Suppressor macrophage treated with lipopolysaccharide for 4 hours (primary cell): Measurements from ENCODE around the gene ITGB2.

Experiments
- DNase-seq: peaks from one replicate; pipeline ENCODE4 v3.0.0-alpha.2; 2020

The ITGB2 gene

DNA sequence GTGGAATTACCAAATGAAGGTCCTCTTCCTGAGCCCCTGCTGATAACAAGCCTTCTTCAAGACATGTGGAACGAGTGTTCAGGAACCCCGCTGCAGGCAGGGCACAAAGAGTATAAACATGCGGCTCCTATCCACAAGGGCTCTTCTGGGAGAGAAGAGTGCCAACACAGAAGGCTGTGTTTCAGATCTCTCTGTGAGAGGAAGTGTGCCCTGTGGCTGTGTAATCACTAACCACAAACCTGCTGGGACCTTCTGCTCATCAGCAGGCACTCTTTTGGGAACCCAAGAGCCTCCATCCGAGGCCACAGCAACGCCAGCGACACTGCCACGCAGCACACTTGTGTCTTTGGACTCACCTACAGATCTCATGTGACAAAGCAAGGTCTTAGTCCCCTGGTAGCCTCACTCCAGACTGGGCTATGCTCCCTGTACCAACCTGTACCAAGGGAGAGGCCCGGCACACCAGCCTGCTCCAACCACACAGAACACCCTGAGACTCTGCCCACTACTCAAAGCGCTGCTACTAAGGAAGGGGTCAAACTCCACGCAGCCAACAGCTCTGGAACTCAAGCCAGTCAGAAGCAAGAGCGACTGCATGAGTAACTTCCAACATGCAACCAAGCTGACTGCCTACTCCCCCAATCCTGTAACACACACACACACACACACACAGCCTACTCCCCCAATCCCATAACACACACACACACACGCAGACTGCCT is 55.0 kb downstream of the ITGB2 start:
- DNase-seq = peak; percentile 64

DNA sequence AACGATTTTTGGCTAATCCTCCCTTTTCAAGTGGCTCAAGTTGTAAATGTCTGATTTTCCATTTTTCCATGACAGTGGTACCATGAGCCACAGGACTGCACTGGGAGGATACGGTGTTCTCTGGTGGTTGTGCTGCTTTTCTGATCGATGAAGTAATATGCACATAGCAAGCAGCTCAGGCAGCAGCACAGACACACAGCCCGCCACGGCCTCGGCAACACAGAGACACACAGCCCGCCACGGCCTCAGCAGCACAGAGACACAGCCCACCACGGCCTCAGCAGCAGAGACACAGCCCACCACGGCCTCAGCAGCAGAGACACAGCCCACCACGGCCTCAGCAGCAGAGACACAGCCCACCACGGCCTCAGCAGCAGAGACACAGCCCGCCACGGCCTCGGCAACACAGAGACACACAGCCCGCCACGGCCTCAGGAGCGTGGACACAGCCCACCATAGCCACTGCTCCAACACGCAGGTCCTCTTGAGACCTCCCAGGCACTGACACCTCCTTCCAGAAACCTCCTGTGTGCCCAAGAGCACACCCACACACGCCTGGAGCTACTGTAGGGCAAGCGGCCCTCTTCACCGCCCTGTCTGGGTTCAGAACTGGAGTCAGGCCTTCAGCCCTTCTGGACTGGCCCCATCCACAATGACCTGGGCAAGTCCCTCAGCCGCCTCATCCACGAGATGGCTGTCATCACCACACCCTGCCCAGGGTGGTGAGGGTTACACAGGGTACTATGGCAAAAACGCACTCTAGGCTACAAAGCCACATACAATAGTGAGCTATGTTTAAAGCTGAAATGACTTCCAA is 57.6 kb downstream of the ITGB2 start:
- no peak for DNase-seq

DNA sequence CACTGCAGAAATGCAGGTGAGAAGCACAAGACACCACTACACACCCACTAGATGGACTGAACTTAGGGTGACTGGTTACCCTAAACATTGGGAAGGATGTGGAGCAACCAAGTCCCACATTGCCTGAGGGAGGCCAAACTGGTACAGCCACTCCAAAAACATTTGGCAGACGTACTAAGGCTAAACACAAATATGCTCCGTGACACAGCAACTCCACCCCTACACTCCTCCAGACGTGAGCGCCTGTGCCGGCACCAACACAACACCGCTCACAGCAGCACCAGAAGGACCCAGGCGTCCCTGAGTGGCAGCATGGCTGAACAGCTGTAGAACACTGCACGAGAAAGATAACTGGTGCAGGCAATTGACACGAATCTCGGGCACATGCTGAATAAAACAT is 61.9 kb downstream of the ITGB2 start:
- DNase-seq = no peak

DNA sequence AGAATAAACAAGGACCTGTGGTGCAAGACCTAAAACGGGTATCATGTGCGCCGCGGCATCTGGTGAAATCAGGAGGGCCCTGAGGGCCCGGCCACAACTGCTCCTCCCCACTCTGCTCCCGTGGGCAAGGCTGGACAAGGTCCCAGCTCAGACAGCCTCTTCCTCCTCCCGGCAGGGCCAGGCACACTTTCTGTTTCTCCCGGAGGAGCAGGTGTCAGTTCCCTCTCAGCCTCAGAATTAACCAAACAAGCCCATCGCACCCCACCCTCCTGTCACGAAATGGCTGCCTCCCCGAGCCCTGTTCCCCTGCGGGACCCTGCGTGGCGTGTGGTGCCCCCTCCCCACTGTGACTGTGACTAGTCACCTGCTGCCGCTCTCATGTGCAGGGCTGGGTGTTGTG is 62.4 kb downstream of the ITGB2 start:
- DNase-seq = no peak

DNA sequence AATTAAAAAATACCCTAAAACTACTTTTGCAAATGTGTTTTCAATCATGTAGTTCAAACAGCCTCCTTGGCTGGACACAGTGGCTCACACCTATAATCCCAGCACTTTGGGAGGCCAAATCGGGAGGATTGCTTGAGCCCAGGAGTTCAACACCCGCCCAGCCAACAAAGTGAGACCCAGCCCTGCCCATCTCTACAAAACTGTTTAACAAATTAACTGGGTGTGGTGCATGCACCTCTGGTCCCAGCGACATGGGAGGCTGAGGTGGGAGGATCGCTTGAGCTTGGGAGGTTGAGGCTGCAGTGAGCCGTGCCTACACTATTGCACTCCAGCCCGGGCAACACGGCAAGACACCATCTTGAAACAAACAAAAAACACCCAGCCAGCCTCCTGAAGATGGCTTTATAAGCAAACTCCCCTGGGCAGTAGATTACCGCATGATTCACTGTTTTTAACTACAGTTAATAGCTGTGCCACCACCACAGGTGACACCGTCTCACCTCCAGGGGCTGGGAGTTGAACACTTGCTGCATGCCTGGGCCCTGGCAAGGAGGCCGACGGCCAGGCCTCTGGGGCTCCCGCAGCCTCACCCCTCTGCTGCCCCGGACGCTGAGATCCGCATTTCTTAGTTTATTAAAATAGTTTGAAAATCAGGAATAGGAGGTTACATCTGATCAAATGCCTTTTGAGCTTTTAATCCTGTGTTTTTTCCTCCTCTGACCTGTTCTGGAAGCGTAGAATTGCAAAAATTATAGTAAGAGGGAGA is 63.4 kb downstream of the ITGB2 start:
- no peak for DNase-seq

DNA sequence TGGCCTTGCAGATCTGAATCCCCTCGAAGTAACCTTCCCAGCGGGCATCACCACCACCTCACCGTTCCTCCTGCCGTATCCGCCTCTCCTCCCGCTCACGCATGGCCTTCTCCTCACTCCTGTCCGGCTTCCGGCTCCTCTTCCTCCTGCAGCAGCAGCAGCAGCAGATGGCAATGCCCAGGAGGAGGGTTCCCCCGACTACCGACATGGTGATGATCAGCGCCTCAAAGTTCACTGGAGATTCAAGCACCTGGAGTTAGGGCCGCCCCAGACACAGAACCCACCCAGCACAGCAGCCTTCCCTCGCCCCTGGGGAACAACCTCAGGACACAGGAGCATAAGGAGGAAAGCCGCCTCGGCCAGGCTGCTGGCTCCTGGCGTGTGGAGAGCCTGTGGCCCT is 64.6 kb downstream of the ITGB2 start:
- no peak for DNase-seq

DNA sequence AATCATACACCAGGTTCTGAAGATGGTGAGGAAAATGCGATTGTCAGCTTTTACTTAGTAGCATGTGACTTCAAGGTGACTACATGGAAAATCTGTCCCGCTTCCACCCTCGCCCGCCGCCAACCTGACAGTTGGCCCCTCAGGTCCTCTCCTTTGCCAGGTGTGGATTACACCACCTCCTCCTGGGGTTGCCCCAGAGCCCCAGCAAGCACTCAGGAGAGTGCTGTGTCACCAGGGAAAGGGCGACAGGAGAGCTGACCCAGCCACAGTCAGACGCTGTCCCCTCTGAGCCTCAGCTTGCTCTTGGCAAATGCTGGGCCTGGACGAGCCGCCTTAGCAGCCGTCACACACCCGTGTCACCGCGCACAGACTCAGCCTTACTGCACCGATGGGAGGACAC is 65.1 kb downstream of the ITGB2 start:
- DNase-seq = no peak

DNA sequence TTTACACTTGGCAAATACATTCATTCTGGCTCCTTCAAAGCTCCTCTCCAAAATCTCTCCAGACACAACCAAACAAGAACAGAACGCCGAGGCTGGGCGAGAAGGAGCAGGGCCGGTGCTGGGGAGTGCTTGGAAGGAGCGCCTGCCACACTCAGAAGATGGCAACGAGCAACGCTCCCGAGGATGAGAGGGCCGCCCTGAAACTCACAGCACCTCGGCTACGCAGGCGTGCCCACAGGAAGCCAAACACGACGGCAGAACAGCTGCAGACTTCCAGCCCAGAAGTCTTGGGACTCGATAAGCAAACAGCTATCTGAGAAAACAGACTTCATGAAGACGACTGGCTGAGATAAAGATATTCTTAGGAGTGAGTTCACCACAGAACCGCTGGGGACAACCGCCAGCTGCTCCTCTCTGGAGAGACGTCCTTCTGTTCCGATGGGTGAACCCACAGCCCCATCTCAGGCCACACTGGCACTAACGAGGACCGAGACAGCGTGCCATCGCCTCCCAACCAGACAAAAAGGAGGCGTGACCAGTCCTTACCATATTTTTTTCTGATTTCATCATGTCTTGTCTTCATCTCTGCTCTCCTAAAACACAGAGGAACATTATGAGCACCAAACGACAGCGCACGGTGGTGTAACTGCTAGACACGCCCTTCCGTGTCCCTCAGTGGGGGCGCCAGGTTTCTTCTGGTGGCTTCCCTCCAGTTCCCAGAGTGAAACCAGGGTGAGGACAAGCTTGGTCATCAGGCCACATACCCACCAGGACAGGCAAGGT is 65.8 kb downstream of the ITGB2 start:
- DNase-seq = no peak

DNA sequence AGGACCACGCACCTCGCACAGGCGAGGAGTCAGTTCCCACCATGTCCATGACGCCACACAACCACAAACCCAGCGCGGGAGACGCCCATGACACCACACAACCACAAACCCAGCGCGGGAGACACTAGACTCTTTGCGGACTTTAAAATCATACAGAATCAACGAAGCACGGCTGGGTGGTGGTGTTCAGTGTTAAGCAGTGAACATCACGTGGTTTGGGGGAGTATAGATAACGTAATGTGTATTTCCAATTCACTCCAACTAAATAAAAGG is 66.4 kb downstream of the ITGB2 start:
- no peak for DNase-seq

DNA sequence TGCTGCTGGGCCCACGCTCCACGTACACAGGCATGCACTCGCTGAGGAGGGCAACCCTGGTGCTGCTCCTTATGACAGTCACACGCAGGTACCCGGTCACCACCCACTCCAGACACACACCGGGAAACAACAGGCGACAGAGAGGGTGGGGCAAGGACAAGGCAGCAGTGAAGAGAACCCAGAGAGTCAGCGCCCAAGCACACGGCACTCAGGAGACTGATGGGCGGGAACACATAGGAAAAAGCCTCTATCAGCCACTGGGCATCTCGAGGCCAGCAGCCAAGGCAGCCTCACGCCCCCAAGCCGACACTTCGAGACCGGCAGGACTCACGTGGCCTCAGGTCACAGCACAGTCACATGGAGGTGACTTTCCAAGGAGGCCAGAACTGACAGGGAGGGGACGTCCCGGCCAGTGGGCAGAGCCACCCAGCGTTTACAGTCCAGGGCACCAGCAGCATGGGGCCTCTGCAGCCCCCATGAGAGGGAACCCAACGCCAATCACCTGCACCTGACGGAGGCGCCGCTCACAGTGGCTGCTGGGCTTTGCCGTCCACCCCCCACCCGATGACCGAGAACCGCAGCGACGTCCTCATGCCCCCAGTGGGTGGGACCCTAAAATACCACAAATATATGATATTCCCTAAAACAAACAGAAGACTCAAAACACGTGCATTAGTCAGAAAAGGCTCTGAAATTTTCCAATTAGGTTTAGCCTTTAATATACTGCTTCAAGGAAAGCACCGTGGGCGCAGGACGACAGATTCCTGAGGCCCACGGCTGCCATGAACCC is 66.9 kb downstream of the ITGB2 start:
- DNase-seq = no peak

DNA sequence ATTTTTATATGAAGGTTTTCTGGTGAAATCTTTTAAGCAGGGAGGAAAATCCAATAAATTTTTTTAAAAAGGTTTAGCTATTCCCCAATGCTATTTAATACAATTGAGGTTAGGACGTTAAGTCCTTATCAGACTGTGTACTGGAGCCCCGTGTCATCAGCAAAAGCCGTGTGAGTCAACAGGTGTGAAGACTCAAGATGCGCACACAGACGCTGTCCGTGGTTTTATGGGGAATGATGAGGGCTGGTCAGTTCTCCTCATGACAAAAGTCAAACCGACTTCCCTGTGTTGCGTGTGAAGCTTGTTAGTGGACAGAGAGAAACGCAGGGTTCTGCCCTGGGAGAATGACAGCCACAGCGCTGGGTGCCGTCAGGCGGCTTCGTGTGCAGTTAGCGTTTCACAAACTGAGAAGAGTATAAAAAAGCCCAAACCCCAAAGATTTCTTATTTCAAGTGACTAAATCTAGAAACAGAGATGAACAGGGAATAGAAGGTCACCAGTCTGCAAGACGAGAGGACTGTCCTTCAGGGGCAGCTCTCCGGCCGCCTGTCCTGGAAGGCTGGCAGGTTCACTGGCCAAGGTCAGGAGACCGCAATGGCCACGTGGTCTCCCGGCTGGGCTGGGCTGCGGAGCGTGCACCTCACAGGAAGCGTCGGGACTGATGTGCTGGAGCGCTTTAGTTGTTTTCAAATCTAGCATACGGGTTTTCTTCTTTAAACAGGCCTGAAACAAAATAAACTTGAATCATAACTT is 69.6 kb downstream of the ITGB2 start:
- no peak for DNase-seq

DNA sequence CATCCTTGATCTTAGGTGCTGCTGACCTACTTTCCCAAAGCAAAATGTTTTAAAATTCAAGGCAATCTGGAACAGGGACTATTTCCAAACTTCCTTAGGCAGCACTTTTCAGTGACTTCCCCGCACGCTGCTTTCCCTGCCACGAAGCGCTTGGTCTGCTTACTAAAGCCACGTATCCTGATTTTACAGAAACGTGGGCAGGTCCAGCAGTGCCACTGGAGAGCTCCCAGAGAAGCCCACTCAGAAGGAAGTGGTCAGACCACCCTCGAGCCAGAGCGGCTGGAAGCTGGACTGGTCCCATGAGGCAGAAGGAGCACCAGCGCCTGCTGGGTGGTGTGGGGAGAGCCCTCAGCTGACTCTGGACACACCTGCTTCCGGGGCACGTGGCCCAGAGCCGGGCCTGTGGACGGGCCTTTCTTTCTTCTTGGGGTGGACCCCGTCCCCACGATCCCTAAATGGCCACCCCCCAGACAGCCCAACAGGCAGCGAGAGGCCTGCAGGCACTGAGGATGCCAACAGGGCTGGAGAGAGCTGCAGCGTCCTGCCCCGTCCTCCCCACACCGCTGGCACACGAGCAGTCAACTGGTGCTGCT is 70.4 kb downstream of the ITGB2 start:
- no peak for DNase-seq

DNA sequence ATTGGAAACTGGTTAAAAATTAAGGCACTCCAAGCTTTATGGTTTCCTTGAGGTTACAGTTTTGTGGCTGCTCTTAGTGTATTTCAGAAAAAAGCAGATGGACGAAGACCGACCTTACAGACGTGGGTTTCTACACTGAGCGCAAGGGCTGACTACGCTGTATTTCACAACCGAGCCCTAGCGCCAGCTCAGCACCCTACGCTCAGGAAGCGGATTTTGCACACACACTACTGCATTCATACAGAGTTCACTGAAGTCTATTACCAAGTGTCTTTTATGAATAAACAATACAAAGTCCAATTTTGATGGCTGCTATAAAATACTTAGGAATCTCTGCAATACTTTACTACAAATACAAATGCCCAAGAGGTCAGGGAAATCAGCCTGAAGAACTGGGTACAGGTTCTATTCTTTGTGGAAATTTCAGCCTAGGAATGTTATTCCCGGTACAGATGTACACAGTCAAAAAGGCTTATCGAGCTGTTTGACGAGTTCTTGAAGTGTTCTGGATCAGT is 71.0 kb downstream of the ITGB2 start:
- DNase-seq = peak; percentile 81

DNA sequence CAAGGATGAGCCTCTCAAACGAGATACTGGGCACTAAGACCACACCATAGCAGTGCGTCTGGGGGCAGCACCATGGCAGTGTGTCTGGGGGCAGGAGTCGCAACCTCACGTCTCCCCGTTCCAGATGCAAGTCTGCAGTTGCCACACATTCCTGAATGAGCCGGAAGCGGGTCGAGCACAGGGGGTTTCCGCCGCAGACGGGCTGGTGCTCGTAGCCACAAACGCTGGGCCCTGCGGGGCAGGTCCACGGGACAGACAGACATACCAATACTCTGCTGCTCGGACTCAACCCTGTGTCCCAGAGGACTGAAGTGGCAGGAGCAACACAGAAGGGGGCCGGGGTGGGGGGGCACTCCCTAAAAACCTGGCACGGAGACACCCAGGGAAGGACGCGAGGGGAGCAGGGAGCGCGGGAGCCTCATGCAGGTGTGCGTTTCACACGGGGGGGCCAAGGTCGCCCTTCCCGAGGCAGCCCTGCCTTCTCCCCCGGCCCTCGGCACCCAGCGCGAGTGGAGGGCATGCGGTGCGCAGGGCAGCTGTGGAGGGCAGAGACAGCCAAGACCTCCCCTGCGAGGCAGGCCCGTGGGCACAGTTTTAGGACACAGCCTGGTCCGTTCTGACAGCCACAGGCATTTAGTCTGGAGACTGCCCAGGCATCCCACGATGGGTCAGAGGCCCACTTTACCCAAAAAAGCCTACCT is 71.7 kb downstream of the ITGB2 start:
- DNase-seq = no peak

DNA sequence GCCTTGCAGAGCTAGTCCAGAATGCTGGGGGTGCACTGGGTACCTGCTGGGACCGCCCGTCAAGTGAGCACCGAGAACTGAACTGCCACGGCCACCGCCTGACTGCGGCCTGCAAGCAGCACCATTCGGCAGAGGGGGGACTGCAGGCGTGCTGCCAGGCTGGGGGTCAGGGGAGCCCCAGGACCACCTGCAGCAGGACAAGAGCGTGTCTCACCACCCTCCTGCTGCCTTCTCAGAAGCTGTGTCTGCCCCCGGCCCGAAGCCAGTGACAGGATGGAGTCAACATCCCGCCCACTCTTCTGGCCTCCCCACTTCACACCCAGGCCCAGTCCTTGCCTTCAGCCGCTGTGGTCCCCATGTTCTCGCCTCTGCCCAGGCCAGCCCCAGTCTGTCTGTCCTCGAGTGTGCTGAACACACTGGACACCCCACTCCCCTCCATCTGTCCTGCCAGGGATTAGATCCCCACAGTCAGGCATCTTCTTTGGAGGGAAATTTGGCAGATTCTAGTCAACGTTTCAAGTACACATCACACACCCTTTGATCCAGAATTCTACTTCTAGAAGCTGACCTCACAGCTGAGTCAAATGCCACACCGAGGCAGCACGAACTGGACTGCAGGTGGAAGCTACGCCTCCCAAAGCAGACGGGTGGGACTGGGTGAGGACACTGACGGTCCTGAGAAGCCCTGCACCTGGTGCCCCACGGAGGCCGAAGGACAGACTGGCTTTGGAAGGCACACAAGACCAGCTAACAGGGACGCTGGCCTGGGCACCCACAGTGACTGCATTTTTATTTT is 73.2 kb downstream of the ITGB2 start:
- DNase-seq = no peak

DNA sequence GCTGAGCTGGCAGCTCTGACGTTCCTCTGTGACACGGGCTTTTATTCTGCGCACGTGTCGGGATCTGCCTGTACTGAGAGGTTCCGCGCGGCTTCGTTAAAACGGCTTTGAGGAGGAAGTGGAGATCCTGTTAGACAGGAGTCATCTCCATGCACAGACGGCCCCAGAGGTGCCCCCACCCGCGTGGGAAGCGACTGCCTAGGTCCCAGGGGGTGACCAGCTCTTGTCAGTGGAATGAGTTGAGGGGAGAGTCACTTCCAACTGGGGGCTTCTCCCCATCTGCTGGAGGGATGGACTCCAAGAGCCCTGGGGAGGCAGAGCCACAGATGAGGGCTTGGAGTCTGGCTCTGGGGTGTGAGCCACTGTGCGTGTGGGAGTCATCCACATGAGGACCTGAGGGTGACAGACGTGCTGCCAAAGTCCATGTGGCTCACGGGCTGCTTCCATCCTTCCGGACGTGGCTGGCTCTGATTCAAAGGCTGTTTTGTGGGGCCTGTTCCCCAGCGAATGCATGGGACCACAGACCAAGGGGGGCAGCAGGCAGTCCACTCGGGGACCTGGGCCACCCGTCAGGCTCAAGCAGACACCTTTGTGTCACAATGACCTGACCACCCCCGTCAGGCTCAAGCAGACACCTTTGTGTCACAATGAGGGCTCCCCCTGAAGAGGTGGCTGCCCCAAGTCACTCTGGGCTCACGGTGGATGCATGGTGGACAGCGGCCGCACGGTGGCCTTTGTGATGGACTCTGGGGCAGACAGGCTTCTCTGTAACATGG is 74.0 kb downstream of the ITGB2 start:
- peak; percentile 86 for DNase-seq

DNA sequence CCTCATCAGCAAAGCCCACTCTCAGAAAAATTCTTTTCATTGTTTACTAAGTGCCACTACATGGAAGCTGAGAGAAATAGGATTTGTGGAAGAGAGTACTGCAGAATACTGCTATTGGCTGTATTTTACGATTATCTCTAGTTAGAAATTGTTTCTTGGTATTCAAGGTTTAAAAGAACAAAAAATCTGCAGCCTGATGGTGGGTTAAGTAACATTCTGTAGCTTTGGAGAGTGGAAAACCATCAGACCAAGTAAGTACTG is 74.5 kb downstream of the ITGB2 start:
- DNase-seq = no peak

DNA sequence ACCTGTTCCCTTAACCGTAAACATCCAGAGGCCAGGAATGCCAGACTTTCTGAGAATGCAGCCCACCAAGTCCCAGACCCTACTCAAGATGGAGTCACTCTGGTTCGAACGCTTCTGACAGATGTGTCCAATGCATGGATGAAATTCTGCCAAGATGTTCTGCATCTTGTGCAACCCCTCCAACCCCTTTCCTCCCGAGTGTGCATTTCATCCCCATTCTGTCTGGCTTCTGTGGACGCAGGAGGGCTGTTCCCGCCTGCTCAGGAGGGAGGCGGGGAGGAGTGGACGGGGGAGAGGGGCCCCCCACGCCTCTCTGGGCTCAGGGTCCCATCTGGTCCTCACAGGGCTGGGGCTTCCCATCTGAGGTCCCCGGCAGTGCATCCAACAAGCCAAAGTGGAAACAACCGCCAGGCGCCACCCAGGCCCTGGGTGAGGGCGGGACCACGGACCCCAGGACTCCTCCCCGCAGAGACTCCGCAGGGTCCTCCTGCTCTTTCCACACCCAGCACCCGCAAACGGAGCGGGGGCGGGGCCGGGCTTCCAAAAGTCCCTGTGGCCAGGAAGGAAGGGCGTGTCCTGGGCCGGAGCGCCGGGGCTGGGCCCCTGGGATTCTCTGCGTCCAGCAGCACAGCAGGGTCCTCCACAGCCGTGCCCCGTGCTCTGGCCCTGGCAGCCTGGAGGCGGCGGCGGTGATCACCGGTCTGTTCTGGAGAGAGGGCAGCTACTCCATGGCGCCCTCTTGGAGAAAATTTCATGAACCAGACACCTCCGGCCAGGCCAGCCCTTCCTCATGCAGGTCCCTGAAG is 75.1 kb downstream of the ITGB2 start:
- peak; percentile 77 for DNase-seq
